SH-SY5Y (cell line): Measurements from ENCODE around the gene SIK2.

Experiments
- GATA2 ChIP-seq: IDR thresholded peaks from 2 replicates; pipeline ENCODE4 v1.6.1; 2011; ENCODE audit warnings: mild to moderate bottlenecking, low read depth, low read length
- GATA3 ChIP-seq: IDR thresholded peaks from 2 replicates; pipeline ENCODE4 v1.6.1; 2011; ENCODE audit warnings: low read depth, mild to moderate bottlenecking, low read length, moderate library complexity

Gene SIK2

GRCh38 chr11:111644922-111645321 is 42.7 kb downstream of the SIK2 start:
- TF ChIP-seq GATA3: no peak
- no peak for TF ChIP-seq GATA2

- TF ChIP-seq GATA3: no peak
- no peak for TF ChIP-seq GATA2
Observed at GRCh38 chr11:111645657-111646316, 43.5 kb downstream of the SIK2 start.

GRCh38 chr11:111652184-111652583 is 49.9 kb downstream of the SIK2 start:
- no peak for TF ChIP-seq GATA3
- no peak for TF ChIP-seq GATA2

GRCh38 chr11:111654601-111655000 is 52.4 kb downstream of the SIK2 start:
- no peak for TF ChIP-seq GATA3
- TF ChIP-seq GATA2: no peak

- no peak for TF ChIP-seq GATA3
- TF ChIP-seq GATA2: no peak
Observed at GRCh38 chr11:111655924-111656323, 53.7 kb downstream of the SIK2 start.

GRCh38 chr11:111659201-111660115 is 57.2 kb downstream of the SIK2 start:
- TF ChIP-seq GATA2 (no peak), GATA3 (no peak)

GRCh38 chr11:111660822-111661221 is 58.6 kb downstream of the SIK2 start:
- no peak for TF ChIP-seq GATA2

- TF ChIP-seq GATA3: no peak
Observed at GRCh38 chr11:111663820-111664219, 61.6 kb downstream of the SIK2 start.

GRCh38 chr11:111665777-111666176 is 63.5 kb downstream of the SIK2 start:
- TF ChIP-seq GATA3 (no peak), GATA2 (no peak)

GRCh38 chr11:111668980-111669379 is 66.7 kb downstream of the SIK2 start:
- no peak for TF ChIP-seq GATA2
- no peak for TF ChIP-seq GATA3

GRCh38 chr11:111671383-111671782 is 69.1 kb downstream of the SIK2 start:
- TF ChIP-seq GATA2: no peak
- no peak for TF ChIP-seq GATA3

- no peak for TF ChIP-seq GATA3
- TF ChIP-seq GATA2: no peak
Observed at GRCh38 chr11:111672949-111673348, 70.7 kb downstream of the SIK2 start.

GRCh38 chr11:111674941-111675340 is 72.7 kb downstream of the SIK2 start:
- no peak for TF ChIP-seq GATA3
- no peak for TF ChIP-seq GATA2

- TF ChIP-seq GATA2 (no peak), GATA3 (no peak)
Observed at GRCh38 chr11:111675891-111676290, 73.6 kb downstream of the SIK2 start.
